SK-N-SH (cell line): Measurements from ENCODE around the gene CDH22. TPM values are rescaled to one million over a fixed set of nuclear protein-coding genes. Genes with fewer than 3 reads are reported as not detected.

Experiments
- CTCF ChIA-PET: fragments of 300-600, 350-600 bp; formaldehyde crosslinking; extraction: SDS; loops from one replicate; lab custom pipeline; 2021; lab: Yijun Ruan, JAX
- POLR2A ChIA-PET: fragments of 350-600 bp; sonication (Branson Sonifier 250); formaldehyde crosslinking; extraction: SDS; loops from one replicate; lab custom pipeline; 2020; ENCODE audit warnings: antibody characterized with exemption, inconsistent platforms; lab: Yijun Ruan, JAX
- DNase-seq: peaks from one replicate; pipeline ENCODE4 v3.0.0; 2012
- H2AFZ ChIP-seq: fragments of 200-600 bp; sonication (generic); 2 replicates; pipeline ENCODE4 v1.8.1; 2016; ENCODE audit warnings: antibody characterized with exemption, mild to moderate bottlenecking, low read depth
- H3F3A ChIP-seq: fragments of 200-600 bp; sonication (generic); replicated peaks from 2 replicates; pipeline ENCODE3; 2016; ENCODE audit warnings: antibody characterized with exemption, mild to moderate bottlenecking; ENCODE audit not compliant: insufficient read depth
- H3K27ac ChIP-seq, 2 experiments: fragments of 200-500 bp in 1 of 2; fragments of 200-600 bp in 1 of 2; sonication (Bioruptor generic) in 1 of 2; sonication (generic), shearing (Covaris generic) in 1 of 2; 2 replicates each; pipeline versions ENCODE4 v1.5.1 to v1.6.1; 2014 to 2016; ENCODE audit warnings: low read depth in 2 of 2, inconsistent platforms in 1 of 2, low read length in 1 of 2, mild to moderate bottlenecking in 1 of 2, mixed read lengths in 1 of 2
- H3K27me3 ChIP-seq: fragments of 200-600 bp; sonication (generic), shearing (Covaris generic); 2 replicates; pipeline ENCODE4 v1.6.1; 2016; ENCODE audit warnings: mixed run types; ENCODE audit not compliant: insufficient read depth
- H3K36me3 ChIP-seq, 2 experiments: fragments of 200-500 bp in 1 of 2; fragments of 200-600 bp in 1 of 2; sonication (Bioruptor generic) in 1 of 2; sonication (generic) in 1 of 2; replicated peaks in 1 of 2; 2 replicates each; pipeline versions ENCODE3 to v1.5.1; 2014 to 2016; ENCODE audit warnings: low read length in 1 of 2, mild to moderate bottlenecking in 1 of 2; ENCODE audit not compliant: insufficient read depth in 2 of 2, control insufficient read depth in 1 of 2
- H3K4me1 ChIP-seq, 2 experiments: fragments of 200-500 bp in 1 of 2; fragments of 200-600 bp in 1 of 2; sonication (Bioruptor generic) in 1 of 2; sonication (generic), shearing (Covaris generic) in 1 of 2; 2 replicates each; pipeline versions ENCODE4 v1.5.1 to v1.6.1; 2014 to 2016; ENCODE audit warnings: low read depth in 1 of 2, low read length in 1 of 2, mixed run types in 1 of 2; ENCODE audit not compliant: insufficient read depth in 2 of 2, control insufficient read depth in 1 of 2
- H3K4me2 ChIP-seq: fragments of 200-600 bp; sonication (generic), shearing (Covaris generic); 2 replicates; pipeline ENCODE4 v1.6.1; 2017; ENCODE audit warnings: mixed run types
- H3K4me3 ChIP-seq, 2 experiments: fragments of 200-500 bp in 1 of 2; fragments of 200-600 bp in 1 of 2; sonication (Bioruptor generic) in 1 of 2; sonication (generic), shearing (Covaris generic) in 1 of 2; 2 replicates each; pipeline versions ENCODE4 v1.5.1 to v1.8.1; 2014 to 2016; ENCODE audit warnings: low read depth in 2 of 2, inconsistent platforms in 1 of 2, low read length in 1 of 2, mild to moderate bottlenecking in 1 of 2, mixed read lengths in 1 of 2, moderate library complexity in 1 of 2
- H3K79me2 ChIP-seq: fragments of 200-600 bp; sonication (generic); 2 replicates; pipeline ENCODE4 v1.8.1; 2017; ENCODE audit warnings: mild to moderate bottlenecking; ENCODE audit not compliant: insufficient read depth
- H3K9ac ChIP-seq: fragments of 200-600 bp; sonication (generic); 2 replicates; pipeline ENCODE4 v1.6.1; 2017; ENCODE audit warnings: mixed run types
- H3K9me2 ChIP-seq: fragments of 200-600 bp; sonication (generic); 2 replicates; pipeline ENCODE4 v1.6.1; 2017; ENCODE audit warnings: mixed run types
- H3K9me3 ChIP-seq: fragments of 200-600 bp; sonication (generic); 2 replicates; pipeline ENCODE4 v1.6.1; 2017; ENCODE audit warnings: mixed run types, mild to moderate bottlenecking, moderate library complexity
- H4K20me1 ChIP-seq: fragments of 200-600 bp; sonication (generic); 2 replicates; pipeline ENCODE4 v1.6.1; 2017; ENCODE audit warnings: mild to moderate bottlenecking, mixed run types; ENCODE audit not compliant: insufficient read depth
- CHD2 ChIP-seq: fragments of 150-350 bp; IDR thresholded peaks from 2 replicates; pipeline ENCODE4 v1.6.1; 2018; ENCODE audit warnings: low read length; ENCODE audit not compliant: partially characterized antibody
- ELF1 ChIP-seq: IDR thresholded peaks from 2 replicates; pipeline ENCODE4 v1.4.0; 2012
- EP300 ChIP-seq, 2 experiments: IDR thresholded peaks; 2 replicates each; pipeline versions ENCODE4 v1.4.0 to v1.6.1; 2012; ENCODE audit warnings: borderline replicate concordance in 1 of 2, low read depth in 1 of 2, low read length in 1 of 2
- EZH2phosphoT487 ChIP-seq: fragments of 200-600 bp; sonication (generic); IDR thresholded peaks from 2 replicates; pipeline ENCODE4 v1.6.1; 2017; ENCODE audit warnings: low read depth, mixed run types, mild to moderate bottlenecking, antibody characterized with exemption, moderate library complexity, borderline replicate concordance
- FOSL2 ChIP-seq: IDR thresholded peaks from 2 replicates; pipeline ENCODE4 v1.4.0; 2012; ENCODE audit warnings: low read depth, mild to moderate bottlenecking, moderate library complexity, borderline replicate concordance
- FOXM1 ChIP-seq: IDR thresholded peaks from 2 replicates; pipeline ENCODE4 v1.4.0; 2012; ENCODE audit warnings: low read depth, mild to moderate bottlenecking
- GATA2 ChIP-seq: sonication (generic); formaldehyde crosslinking; IDR thresholded peaks from 2 replicates; pipeline ENCODE4 v1.5.0; 2020; ENCODE audit warnings: mild to moderate bottlenecking, missing genetic modification reagents
- JUND ChIP-seq: IDR thresholded peaks from 2 replicates; pipeline ENCODE4 v1.4.0; 2012
- NFIC ChIP-seq: IDR thresholded peaks from 2 replicates; pipeline ENCODE4 v1.4.0; 2012; ENCODE audit warnings: borderline replicate concordance
- RCOR1 ChIP-seq: fragments of 150-350 bp; IDR thresholded peaks from 2 replicates; pipeline ENCODE4 v1.6.1; 2017; ENCODE audit warnings: antibody characterized with exemption, low read length
- RFX5 ChIP-seq: IDR thresholded peaks from 2 replicates; pipeline ENCODE4 v1.6.1; 2012; ENCODE audit warnings: mild to moderate bottlenecking, improper control_type of control experiment, low read length
- RXRA ChIP-seq: IDR thresholded peaks from 2 replicates; pipeline ENCODE4 v1.4.0; 2012; ENCODE audit warnings: low read depth, mild to moderate bottlenecking, borderline replicate concordance
- SMC3 ChIP-seq: IDR thresholded peaks from 2 replicates; pipeline ENCODE4 v1.6.1; 2012; ENCODE audit warnings: low read depth, low read length, improper control_type of control experiment
- TAF1 ChIP-seq: IDR thresholded peaks from 2 replicates; pipeline ENCODE4 v1.6.1; 2012; ENCODE audit warnings: low read depth, mild to moderate bottlenecking, low read length, moderate library complexity, borderline replicate concordance
- TCF12 ChIP-seq: IDR thresholded peaks from 2 replicates; pipeline ENCODE4 v1.4.0; 2012
- TEAD4 ChIP-seq: IDR thresholded peaks from 2 replicates; pipeline ENCODE4 v1.4.0; 2012; ENCODE audit warnings: mild to moderate bottlenecking, borderline replicate concordance; ENCODE audit not compliant: insufficient read depth
- YY1 ChIP-seq: IDR thresholded peaks from 2 replicates; pipeline ENCODE4 v1.4.0; 2012; ENCODE audit warnings: low read depth, mild to moderate bottlenecking
- WGBS: methylation state at CpG from one replicate; pipeline ENCODE4 v1.1.6; 2017; ENCODE audit warnings: low lambda C conversion rate; 5-methylcytosine and 5-hydroxymethylcytosine counted together
- polyA plus RNA-seq, 3 experiments: library from polyadenylated mRNA; depleted of rRNA; stranded (reverse); fragments of >200 nt; gene quantifications; 2 replicates each; pipeline ENCODE4 v1.2.3, GENCODE V29; 2012
- TF ChIP-seq, protein P1 (sequence below): IDR thresholded peaks from 2 replicates; pipeline ENCODE4 v1.6.1; 2012; ENCODE audit warnings: mild to moderate bottlenecking, low read depth, low read length, moderate library complexity
- TF ChIP-seq, protein P2 (sequence below): fragments of 150-350 bp; IDR thresholded peaks from 2 replicates; pipeline ENCODE4 v1.6.1; 2017; ENCODE audit warnings: antibody characterized with exemption, low read length, low read depth, borderline replicate concordance
- TF ChIP-seq, protein P3 (sequence below): fragments of 200-600 bp; sonication (generic); IDR thresholded peaks from 2 replicates; pipeline ENCODE4 v1.6.1; 2017; ENCODE audit warnings: antibody characterized with exemption, mild to moderate bottlenecking, moderate library complexity
- TF ChIP-seq, protein P4 (sequence below): IDR thresholded peaks from 2 replicates; pipeline ENCODE4 v1.4.0; 2012; ENCODE audit warnings: low read depth

Gene CDH22
- polyA plus RNA-seq, 1 of the 3 experiments (the other 2 are of a cell fraction), result not detected

DNA sequence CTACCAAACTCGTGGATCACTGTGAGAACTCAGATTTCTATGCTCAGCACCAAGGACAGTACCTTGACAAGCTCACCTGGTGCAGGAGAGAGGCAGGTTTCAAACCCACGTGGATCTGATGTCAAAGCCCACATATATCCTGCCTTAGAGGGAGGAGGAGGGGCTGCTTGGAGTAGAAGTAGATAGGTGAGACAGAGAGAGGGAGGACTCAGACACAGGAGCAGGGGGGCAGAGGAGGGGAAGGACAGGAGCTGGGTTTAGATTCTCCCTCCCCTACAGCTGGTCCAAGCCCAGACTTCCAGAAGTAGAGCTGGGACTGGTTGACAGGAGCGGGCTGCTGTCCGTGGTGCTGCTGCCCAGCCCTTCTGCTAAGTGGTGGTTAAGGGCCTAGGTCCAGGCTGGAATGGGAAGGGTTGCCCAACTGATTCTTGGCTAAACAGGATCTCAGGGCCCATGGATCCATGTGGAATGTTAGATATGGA is 77.5 kb downstream of the CDH22 start:
- no peak overlapping the region for H3K27ac ChIP-seq
- no peak for TF ChIP-seq RCOR1
- no peak for TF ChIP-seq GATA2 (CRISPR knock-in tag)
- TF ChIP-seq, protein P1, sequence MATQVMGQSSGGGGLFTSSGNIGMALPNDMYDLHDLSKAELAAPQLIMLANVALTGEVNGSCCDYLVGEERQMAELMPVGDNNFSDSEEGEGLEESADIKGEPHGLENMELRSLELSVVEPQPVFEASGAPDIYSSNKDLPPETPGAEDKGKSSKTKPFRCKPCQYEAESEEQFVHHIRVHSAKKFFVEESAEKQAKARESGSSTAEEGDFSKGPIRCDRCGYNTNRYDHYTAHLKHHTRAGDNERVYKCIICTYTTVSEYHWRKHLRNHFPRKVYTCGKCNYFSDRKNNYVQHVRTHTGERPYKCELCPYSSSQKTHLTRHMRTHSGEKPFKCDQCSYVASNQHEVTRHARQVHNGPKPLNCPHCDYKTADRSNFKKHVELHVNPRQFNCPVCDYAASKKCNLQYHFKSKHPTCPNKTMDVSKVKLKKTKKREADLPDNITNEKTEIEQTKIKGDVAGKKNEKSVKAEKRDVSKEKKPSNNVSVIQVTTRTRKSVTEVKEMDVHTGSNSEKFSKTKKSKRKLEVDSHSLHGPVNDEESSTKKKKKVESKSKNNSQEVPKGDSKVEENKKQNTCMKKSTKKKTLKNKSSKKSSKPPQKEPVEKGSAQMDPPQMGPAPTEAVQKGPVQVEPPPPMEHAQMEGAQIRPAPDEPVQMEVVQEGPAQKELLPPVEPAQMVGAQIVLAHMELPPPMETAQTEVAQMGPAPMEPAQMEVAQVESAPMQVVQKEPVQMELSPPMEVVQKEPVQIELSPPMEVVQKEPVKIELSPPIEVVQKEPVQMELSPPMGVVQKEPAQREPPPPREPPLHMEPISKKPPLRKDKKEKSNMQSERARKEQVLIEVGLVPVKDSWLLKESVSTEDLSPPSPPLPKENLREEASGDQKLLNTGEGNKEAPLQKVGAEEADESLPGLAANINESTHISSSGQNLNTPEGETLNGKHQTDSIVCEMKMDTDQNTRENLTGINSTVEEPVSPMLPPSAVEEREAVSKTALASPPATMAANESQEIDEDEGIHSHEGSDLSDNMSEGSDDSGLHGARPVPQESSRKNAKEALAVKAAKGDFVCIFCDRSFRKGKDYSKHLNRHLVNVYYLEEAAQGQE, result peak; percentile 96
- ChIA-PET CTCF (interaction anchor here (1.0 to 1.5 kb wide), 6 partner anchors 9 to 102 kb away, joined by 3 to 5 read pairs (median 3); no protein-coding TSS in a partner anchor), POLR2A (no interaction called here)
- H3K27me3 ChIP-seq, result no peaks in the 10 kb centered on the region
- no peak for DNase-seq
- no peaks in the 10 kb centered on the region for H3K36me3 ChIP-seq
- H3K4me1 ChIP-seq, result peaks cover 0 to 9% of the 10 kb centered on the region in 2 experiments; a peak in 1 of 4 replicates
- H2AFZ ChIP-seq, result no peak overlapping the region
- WGBS, result 42% methylated on average over 3 of the region's 4 CpGs
- no peaks in the 10 kb centered on the region for H4K20me1 ChIP-seq
- no peak overlapping the region for H3K9ac ChIP-seq
- no peak overlapping the region for H3K4me2 ChIP-seq
- no peaks in the 10 kb centered on the region for H3K79me2 ChIP-seq
- no peaks in the 10 kb centered on the region for H3K9me3 ChIP-seq
- no peak overlapping the region for H3K4me3 ChIP-seq
- no peaks in the 10 kb centered on the region for H3F3A ChIP-seq
- H3K9me2 ChIP-seq, result no peaks in the 10 kb centered on the region

DNA sequence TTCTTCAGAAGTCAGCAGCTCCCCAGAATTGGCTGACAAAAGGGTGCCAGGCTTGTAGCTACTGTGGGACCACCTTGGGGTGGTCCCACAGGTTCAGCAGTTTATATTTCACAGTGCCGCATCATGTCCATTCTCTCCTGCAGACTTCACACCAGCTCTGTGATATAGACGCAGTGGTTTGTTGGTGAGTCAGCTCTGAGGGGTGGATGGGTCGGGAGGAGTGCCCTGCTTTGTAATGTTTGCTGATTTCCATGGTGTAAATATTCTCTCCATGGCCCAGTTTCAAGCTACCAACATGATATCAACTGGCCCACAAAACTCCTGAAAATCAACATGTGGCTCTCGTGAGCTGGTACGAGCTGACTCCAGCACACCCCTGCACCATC is 78.2 kb downstream of the CDH22 start:
- 47% methylated on average over 5 of the region's 5 CpGs for WGBS
- H3K4me3 ChIP-seq, result no peak overlapping the region
- no peaks in the 10 kb centered on the region for H3K79me2 ChIP-seq
- H3K9me2 ChIP-seq, result no peaks in the 10 kb centered on the region
- ChIA-PET CTCF (interaction anchor here (0.9 to 1.5 kb wide), 4 partner anchors 24 to 119 kb away, joined by 3 to 5 read pairs (median 4); no protein-coding TSS in a partner anchor), POLR2A (no interaction called here)
- H3K9ac ChIP-seq, result no peak overlapping the region
- H4K20me1 ChIP-seq, result no peaks in the 10 kb centered on the region
- H3K4me1 ChIP-seq, result peaks cover 0 to 9% of the 10 kb centered on the region in 2 experiments; a peak in 1 of 4 replicates
- H3K4me2 ChIP-seq, result no peak overlapping the region
- H3K27ac ChIP-seq, result no peak overlapping the region
- no peak for TF ChIP-seq RFX5
- TF ChIP-seq TEAD4, result no peak
- no peak for TF ChIP-seq SMC3
- TF ChIP-seq TAF1, result no peak
- no peak for TF ChIP-seq TCF12
- TF ChIP-seq, protein P2, sequence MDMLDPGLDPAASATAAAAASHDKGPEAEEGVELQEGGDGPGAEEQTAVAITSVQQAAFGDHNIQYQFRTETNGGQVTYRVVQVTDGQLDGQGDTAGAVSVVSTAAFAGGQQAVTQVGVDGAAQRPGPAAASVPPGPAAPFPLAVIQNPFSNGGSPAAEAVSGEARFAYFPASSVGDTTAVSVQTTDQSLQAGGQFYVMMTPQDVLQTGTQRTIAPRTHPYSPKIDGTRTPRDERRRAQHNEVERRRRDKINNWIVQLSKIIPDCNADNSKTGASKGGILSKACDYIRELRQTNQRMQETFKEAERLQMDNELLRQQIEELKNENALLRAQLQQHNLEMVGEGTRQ, result no peak
- TF ChIP-seq ELF1, result no peak
- no peak for TF ChIP-seq RXRA
- no peak for TF ChIP-seq EZH2phosphoT487
- no peak for TF ChIP-seq FOSL2
- no peak for TF ChIP-seq FOXM1
- TF ChIP-seq YY1, result no peak
- TF ChIP-seq, protein P3, sequence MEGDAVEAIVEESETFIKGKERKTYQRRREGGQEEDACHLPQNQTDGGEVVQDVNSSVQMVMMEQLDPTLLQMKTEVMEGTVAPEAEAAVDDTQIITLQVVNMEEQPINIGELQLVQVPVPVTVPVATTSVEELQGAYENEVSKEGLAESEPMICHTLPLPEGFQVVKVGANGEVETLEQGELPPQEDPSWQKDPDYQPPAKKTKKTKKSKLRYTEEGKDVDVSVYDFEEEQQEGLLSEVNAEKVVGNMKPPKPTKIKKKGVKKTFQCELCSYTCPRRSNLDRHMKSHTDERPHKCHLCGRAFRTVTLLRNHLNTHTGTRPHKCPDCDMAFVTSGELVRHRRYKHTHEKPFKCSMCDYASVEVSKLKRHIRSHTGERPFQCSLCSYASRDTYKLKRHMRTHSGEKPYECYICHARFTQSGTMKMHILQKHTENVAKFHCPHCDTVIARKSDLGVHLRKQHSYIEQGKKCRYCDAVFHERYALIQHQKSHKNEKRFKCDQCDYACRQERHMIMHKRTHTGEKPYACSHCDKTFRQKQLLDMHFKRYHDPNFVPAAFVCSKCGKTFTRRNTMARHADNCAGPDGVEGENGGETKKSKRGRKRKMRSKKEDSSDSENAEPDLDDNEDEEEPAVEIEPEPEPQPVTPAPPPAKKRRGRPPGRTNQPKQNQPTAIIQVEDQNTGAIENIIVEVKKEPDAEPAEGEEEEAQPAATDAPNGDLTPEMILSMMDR, result no peak
- TF ChIP-seq EP300 (IDR thresholded peaks at IDR 0.05; ENCODE audit: borderline replicate concordance in 1 of 2, low read depth in 1 of 2, low read length in 1 of 2), result no peak
- no peak for TF ChIP-seq JUND
- TF ChIP-seq, protein P4, sequence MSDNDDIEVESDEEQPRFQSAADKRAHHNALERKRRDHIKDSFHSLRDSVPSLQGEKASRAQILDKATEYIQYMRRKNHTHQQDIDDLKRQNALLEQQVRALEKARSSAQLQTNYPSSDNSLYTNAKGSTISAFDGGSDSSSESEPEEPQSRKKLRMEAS, result no peak
- TF ChIP-seq CHD2, result no peak
- TF ChIP-seq NFIC, result no peak
- H3K36me3 ChIP-seq, result no peaks in the 10 kb centered on the region
- H3K27me3 ChIP-seq, result no peaks in the 10 kb centered on the region
- no peak for DNase-seq
- no peaks in the 10 kb centered on the region for H3F3A ChIP-seq
- H3K9me3 ChIP-seq, result no peaks in the 10 kb centered on the region
- no peak overlapping the region for H2AFZ ChIP-seq
